ENCODE data around the gene EPHA10.

Gene EPHA10

DNA sequence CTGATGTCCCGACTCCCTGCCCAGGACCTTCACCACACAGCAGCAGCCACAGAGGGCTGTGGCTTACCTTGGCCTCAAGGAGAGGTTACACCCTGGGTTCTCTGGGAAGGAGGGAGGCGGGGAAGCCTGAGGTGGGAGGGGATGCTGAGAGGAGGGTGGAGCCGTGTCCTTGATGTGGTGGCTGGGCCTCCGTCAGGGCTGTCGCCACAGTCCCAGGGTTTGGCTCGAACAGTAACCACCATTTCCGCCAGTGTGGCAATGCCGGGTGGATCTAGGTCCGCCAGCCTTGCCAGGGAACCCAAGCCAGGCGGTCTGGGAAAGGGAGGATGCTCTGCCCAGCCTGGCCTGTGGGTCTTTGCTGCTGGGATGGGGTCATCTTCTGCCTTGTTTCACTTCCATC is 91.0 kb downstream of the EPHA10 start:
- Mint-ChIP-seq H3K4me3 (no peak overlapping the region), H3K4me1 (peaks cover 25% of the 10 kb centered on the region), H3K27ac (no peak overlapping the region), H3K27me3 (ENCODE audit: low read depth) (peaks cover 32% of the 10 kb centered on the region), H3K9me3 (no peaks in the 10 kb centered on the region), H3K36me3 (ENCODE audit: low read depth) (peaks cover 3% of the 10 kb centered on the region)
- TF ChIP-seq, protein P1, sequence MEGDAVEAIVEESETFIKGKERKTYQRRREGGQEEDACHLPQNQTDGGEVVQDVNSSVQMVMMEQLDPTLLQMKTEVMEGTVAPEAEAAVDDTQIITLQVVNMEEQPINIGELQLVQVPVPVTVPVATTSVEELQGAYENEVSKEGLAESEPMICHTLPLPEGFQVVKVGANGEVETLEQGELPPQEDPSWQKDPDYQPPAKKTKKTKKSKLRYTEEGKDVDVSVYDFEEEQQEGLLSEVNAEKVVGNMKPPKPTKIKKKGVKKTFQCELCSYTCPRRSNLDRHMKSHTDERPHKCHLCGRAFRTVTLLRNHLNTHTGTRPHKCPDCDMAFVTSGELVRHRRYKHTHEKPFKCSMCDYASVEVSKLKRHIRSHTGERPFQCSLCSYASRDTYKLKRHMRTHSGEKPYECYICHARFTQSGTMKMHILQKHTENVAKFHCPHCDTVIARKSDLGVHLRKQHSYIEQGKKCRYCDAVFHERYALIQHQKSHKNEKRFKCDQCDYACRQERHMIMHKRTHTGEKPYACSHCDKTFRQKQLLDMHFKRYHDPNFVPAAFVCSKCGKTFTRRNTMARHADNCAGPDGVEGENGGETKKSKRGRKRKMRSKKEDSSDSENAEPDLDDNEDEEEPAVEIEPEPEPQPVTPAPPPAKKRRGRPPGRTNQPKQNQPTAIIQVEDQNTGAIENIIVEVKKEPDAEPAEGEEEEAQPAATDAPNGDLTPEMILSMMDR (IDR thresholded peaks at IDR 0.05; ENCODE audit: unreplicated experiment in 3 of 3) = no peak

DNA sequence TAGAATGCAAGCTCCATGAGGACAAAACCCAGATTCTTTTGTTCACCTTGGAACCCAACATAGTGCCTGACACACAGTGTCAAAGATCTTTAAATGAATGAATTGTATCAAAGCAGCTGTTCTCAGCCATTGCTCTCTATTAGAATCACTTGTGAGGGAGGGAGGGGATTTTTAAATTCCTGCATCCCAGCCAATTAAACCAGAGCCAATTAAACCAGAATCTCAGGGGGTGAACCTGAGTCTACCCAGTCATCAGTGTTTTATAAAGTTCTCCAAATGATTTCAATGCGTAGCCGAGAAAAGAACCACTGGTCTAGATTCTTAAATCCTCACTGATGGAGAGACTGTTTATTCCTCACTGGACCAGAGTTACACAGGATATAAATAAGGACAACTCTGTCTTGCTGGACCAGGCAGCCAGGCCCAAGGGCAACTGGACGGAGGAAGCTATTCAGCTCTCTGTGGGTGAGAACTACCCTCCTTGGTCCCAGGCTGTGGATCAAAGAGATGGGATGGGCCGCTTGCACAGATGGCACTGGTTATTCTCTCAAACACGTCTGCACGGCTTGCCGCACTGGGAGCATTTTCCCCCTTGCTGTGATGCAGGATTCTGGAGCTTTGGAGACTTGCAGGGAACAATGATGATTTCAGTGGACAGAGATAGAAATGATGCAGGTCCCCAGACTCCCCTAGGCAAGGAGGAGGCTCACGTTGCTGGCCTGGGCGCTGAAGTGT is 92.6 kb downstream of the EPHA10 start:
- H3K27me3 Mint-ChIP-seq (ENCODE audit: low read depth) = peaks cover 32% of the 10 kb centered on the region

DNA sequence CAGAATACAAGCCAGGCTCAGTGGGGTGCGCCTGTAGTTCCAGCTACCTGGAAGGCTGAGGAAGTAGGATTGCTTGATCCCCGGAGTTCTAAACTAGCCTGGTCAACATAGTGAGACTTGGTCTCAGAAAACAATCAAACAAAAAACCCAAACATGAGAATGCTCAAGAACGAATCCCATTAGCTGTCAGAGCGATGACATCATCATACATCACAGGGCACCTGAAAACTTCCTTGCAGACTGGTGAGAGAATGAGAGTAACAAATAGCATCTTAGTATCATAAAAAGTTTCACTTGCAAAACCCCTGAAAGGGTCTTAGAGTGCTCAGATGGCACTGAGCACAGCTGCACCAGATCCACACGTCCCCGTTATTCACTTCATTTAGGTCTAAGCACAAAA is 93.7 kb downstream of the EPHA10 start:
- peaks cover 25% of the 10 kb centered on the region for H3K4me1 Mint-ChIP-seq
- H3K9me3 Mint-ChIP-seq = no peaks in the 10 kb centered on the region
- H3K27ac Mint-ChIP-seq = no peak overlapping the region
- TF ChIP-seq, protein P1 (IDR thresholded peaks at IDR 0.05; ENCODE audit: unreplicated experiment in 3 of 3) = no peak
- no peaks in the 10 kb centered on the region for H3K36me3 Mint-ChIP-seq (ENCODE audit: low read depth)
- no peak overlapping the region for H3K4me3 Mint-ChIP-seq
- H3K27me3 Mint-ChIP-seq (ENCODE audit: low read depth) = peaks cover 34% of the 10 kb centered on the region

More for the DNA sequence above, 92.6 kb downstream of the EPHA10 start:
- Mint-ChIP-seq H3K4me3 (no peak overlapping the region), H3K4me1 (peaks cover 25% of the 10 kb centered on the region), H3K27ac (no peak overlapping the region), H3K9me3 (no peaks in the 10 kb centered on the region), H3K36me3 (ENCODE audit: low read depth) (no peaks in the 10 kb centered on the region)
- TF ChIP-seq, protein P1 (IDR thresholded peaks at IDR 0.05; ENCODE audit: unreplicated experiment in 3 of 3) = no peak

DNA sequence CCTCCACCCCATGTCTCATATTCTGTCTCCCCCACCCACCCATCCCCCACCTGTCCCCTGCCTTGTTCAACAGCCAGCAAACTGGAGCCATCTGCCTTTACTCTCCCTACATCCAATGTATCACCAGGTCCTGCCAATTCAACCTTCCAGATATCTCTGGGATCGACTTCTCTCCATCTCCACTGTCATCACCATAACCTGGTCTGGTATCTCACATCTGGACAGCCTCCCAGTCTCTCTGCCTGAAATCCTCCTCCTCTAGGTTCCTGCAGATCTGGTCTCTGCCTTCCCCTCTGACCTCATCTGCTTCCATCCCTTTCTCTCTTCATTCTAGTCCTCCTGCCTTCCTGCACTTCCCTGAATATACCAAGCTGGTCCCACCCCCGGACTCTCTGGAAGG is 94.8 kb downstream of the EPHA10 start:
- Mint-ChIP-seq H3K27me3 (ENCODE audit: low read depth) (peaks cover 32% of the 10 kb centered on the region), H3K27ac (no peak overlapping the region)

DNA sequence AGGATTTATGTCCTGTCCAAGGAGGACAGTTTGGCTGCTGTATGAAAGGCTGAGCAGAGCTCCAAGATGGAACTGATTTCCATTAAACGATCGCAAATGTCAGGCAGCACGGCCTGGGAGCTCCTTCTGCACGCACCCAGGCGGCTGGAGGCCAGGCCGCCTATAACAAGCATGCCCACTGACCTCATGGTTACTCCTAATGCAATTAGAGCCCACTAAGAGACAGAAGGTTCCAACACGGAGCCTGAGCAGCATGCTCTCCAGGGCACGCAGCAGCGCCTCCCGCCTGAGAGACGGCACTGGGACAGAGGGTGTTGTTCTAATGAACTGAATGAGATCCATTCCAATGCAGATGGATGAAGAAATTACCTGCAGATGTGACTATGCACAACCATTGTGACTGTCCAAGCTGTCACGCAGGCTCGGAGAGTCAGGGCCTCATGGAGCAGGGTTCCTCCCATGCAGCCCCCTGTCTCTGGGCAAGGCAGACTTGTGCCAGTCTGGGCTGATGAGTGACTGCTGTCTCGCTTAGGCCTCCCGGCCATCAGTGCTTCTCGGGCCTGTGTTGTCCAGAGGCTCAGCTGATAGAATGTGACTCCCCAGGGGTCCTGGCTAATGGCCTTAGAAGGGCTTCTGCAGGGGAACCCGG is 97.8 kb downstream of the EPHA10 start:
- TF ChIP-seq, protein P1 (IDR thresholded peaks at IDR 0.05; ENCODE audit: unreplicated experiment in 3 of 3) = no peak
- Mint-ChIP-seq H3K27me3 (ENCODE audit: low read depth) (peaks cover 28% of the 10 kb centered on the region), H3K36me3 (ENCODE audit: low read depth) (no peaks in the 10 kb centered on the region), H3K4me3 (peak overlapping the region in 1 of 3 experiments; percentile 15), H3K9me3 (no peaks in the 10 kb centered on the region), H3K27ac (peak overlapping the region; percentile 37 to 65 (median 50)), H3K4me1 (peaks cover 12% of the 10 kb centered on the region)

More for the DNA sequence above, 94.8 kb downstream of the EPHA10 start:
- Mint-ChIP-seq H3K4me3 (no peak overlapping the region), H3K36me3 (ENCODE audit: low read depth) (no peaks in the 10 kb centered on the region), H3K9me3 (no peaks in the 10 kb centered on the region), H3K4me1 (peaks cover 14% of the 10 kb centered on the region)
- TF ChIP-seq, protein P1 (IDR thresholded peaks at IDR 0.05; ENCODE audit: unreplicated experiment in 3 of 3) = no peak
